Measurements from ENCODE around the gene EIF4E. TPM values are rescaled to one million over a fixed set of nuclear protein-coding genes. Genes with fewer than 3 reads are reported as not detected.

The EIF4E gene
- 197 and 208 TPM in 2 replicates for total RNA-seq (2012; rRNA removed)

- Histone ChIP-seq H3K27me3 (ENCODE audit: control insufficient read depth, insufficient read depth, low read length) (no peaks in the 10 kb centered on the region), H3K9me3 (replicated peaks; ENCODE audit: low read length) (no peaks in the 10 kb centered on the region), H3K4me2 (ENCODE audit: low read length) (peak within 1 kb of the TSS; percentile 98), H3K9ac (ENCODE audit: low read depth, low read length) (peak within 1 kb of the TSS; percentile 93), H3K36me3 (ENCODE audit: insufficient read depth, low read length) (peaks cover 9% of the 10 kb centered on the region), H3K4me3 (ENCODE audit: low read length) (peak within 1 kb of the TSS; percentile 97), H3K4me1 (ENCODE audit: control insufficient read depth, insufficient read depth, low read length) (peaks cover 26% of the 10 kb centered on the region)
Measured at GRCh38 chr4:98928505-98929340, at the start of gene EIF4E. TSS of gene EIF4E (minus strand) at chr4:98929133. CDS start at chr4:98929112, 21 bp downstream.

GRCh38 chr4:98977557-98977956, 48.6 kb upstream of the EIF4E start:
- Histone ChIP-seq H3K9ac (ENCODE audit: low read depth, low read length) (no peak overlapping the region), H3K9me3 (replicated peaks; ENCODE audit: low read length) (no peaks in the 10 kb centered on the region), H3K27me3 (ENCODE audit: control insufficient read depth, insufficient read depth, low read length) (no peaks in the 10 kb centered on the region), H3K4me3 (ENCODE audit: low read length) (no peak overlapping the region), H3K36me3 (ENCODE audit: insufficient read depth, low read length) (no peaks in the 10 kb centered on the region), H3K4me2 (ENCODE audit: low read length) (no peak overlapping the region), H3K4me1 (ENCODE audit: control insufficient read depth, insufficient read depth, low read length) (peaks cover 4% of the 10 kb centered on the region)

- Histone ChIP-seq H3K9ac (ENCODE audit: low read depth, low read length) (no peak overlapping the region), H3K4me2 (ENCODE audit: low read length) (no peak overlapping the region), H3K36me3 (ENCODE audit: insufficient read depth, low read length) (no peaks in the 10 kb centered on the region), H3K9me3 (replicated peaks; ENCODE audit: low read length) (no peaks in the 10 kb centered on the region), H3K27me3 (ENCODE audit: control insufficient read depth, insufficient read depth, low read length) (no peaks in the 10 kb centered on the region), H3K4me3 (ENCODE audit: low read length) (no peak overlapping the region), H3K4me1 (ENCODE audit: control insufficient read depth, insufficient read depth, low read length) (peaks cover 4% of the 10 kb centered on the region)
Measured at GRCh38 chr4:98976716-98977115, 47.8 kb upstream of the EIF4E start.

GRCh38 chr4:98969878-98970785, 41.2 kb upstream of the EIF4E start:
- Histone ChIP-seq H3K36me3 (ENCODE audit: insufficient read depth, low read length) (no peaks in the 10 kb centered on the region), H3K4me1 (ENCODE audit: control insufficient read depth, insufficient read depth, low read length) (no peaks in the 10 kb centered on the region), H3K27me3 (ENCODE audit: control insufficient read depth, insufficient read depth, low read length) (no peaks in the 10 kb centered on the region), H3K4me2 (ENCODE audit: low read length) (no peak overlapping the region), H3K9ac (ENCODE audit: low read depth, low read length) (no peak overlapping the region), H3K9me3 (replicated peaks; ENCODE audit: low read length) (no peaks in the 10 kb centered on the region), H3K4me3 (ENCODE audit: low read length) (no peak overlapping the region)

- H3K4me3 ChIP-seq (ENCODE audit: low read length), result no peak overlapping the region
- H3K4me2 ChIP-seq (ENCODE audit: low read length), result no peak overlapping the region
Measured at GRCh38 chr4:98967786-98968329, 38.9 kb upstream of the EIF4E start.

GRCh38 chr4:98966926-98967325, 38.0 kb upstream of the EIF4E start:
- no peaks in the 10 kb centered on the region for H3K36me3 ChIP-seq (ENCODE audit: insufficient read depth, low read length)
- no peak overlapping the region for H3K4me3 ChIP-seq (ENCODE audit: low read length)
- no peaks in the 10 kb centered on the region for H3K9me3 ChIP-seq (replicated peaks; ENCODE audit: low read length)
- H3K27me3 ChIP-seq (ENCODE audit: control insufficient read depth, insufficient read depth, low read length), result no peaks in the 10 kb centered on the region
- H3K4me2 ChIP-seq (ENCODE audit: low read length), result no peak overlapping the region
- H3K4me1 ChIP-seq (ENCODE audit: control insufficient read depth, insufficient read depth, low read length), result peaks cover 9% of the 10 kb centered on the region
- no peak overlapping the region for H3K9ac ChIP-seq (ENCODE audit: low read depth, low read length)

More at GRCh38 chr4:98967786-98968329, 38.9 kb upstream of the EIF4E start:
- Histone ChIP-seq H3K4me1 (ENCODE audit: control insufficient read depth, insufficient read depth, low read length) (peaks cover 9% of the 10 kb centered on the region), H3K36me3 (ENCODE audit: insufficient read depth, low read length) (no peaks in the 10 kb centered on the region), H3K27me3 (ENCODE audit: control insufficient read depth, insufficient read depth, low read length) (no peaks in the 10 kb centered on the region), H3K9ac (ENCODE audit: low read depth, low read length) (no peak overlapping the region), H3K9me3 (replicated peaks; ENCODE audit: low read length) (no peaks in the 10 kb centered on the region)

GRCh38 chr4:98963538-98964433, 34.9 kb upstream of the EIF4E start:
- no peak overlapping the region for H3K4me2 ChIP-seq (ENCODE audit: low read length)
- no peak overlapping the region for H3K9ac ChIP-seq (ENCODE audit: low read depth, low read length)
- H3K36me3 ChIP-seq (ENCODE audit: insufficient read depth, low read length), result no peaks in the 10 kb centered on the region
- peaks cover 9% of the 10 kb centered on the region for H3K4me1 ChIP-seq (ENCODE audit: control insufficient read depth, insufficient read depth, low read length)
- H3K27me3 ChIP-seq (ENCODE audit: control insufficient read depth, insufficient read depth, low read length), result no peaks in the 10 kb centered on the region
- no peak overlapping the region for H3K4me3 ChIP-seq (ENCODE audit: low read length)
- H3K9me3 ChIP-seq (replicated peaks; ENCODE audit: low read length), result no peaks in the 10 kb centered on the region

GRCh38 chr4:98961770-98962169, 32.8 kb upstream of the EIF4E start:
- peaks cover 9% of the 10 kb centered on the region for H3K4me1 ChIP-seq (ENCODE audit: control insufficient read depth, insufficient read depth, low read length)
- H3K27me3 ChIP-seq (ENCODE audit: control insufficient read depth, insufficient read depth, low read length), result no peaks in the 10 kb centered on the region
- no peak overlapping the region for H3K4me3 ChIP-seq (ENCODE audit: low read length)
- no peak overlapping the region for H3K9ac ChIP-seq (ENCODE audit: low read depth, low read length)
- no peak overlapping the region for H3K4me2 ChIP-seq (ENCODE audit: low read length)
- no peaks in the 10 kb centered on the region for H3K9me3 ChIP-seq (replicated peaks; ENCODE audit: low read length)
- H3K36me3 ChIP-seq (ENCODE audit: insufficient read depth, low read length), result no peaks in the 10 kb centered on the region

- no peak overlapping the region for H3K4me2 ChIP-seq (ENCODE audit: low read length)
- H3K36me3 ChIP-seq (ENCODE audit: insufficient read depth, low read length), result no peaks in the 10 kb centered on the region
- H3K4me1 ChIP-seq (ENCODE audit: control insufficient read depth, insufficient read depth, low read length), result peaks cover 8% of the 10 kb centered on the region
- no peaks in the 10 kb centered on the region for H3K9me3 ChIP-seq (replicated peaks; ENCODE audit: low read length)
- no peak overlapping the region for H3K9ac ChIP-seq (ENCODE audit: low read depth, low read length)
- H3K27me3 ChIP-seq (ENCODE audit: control insufficient read depth, insufficient read depth, low read length), result no peaks in the 10 kb centered on the region
- no peak overlapping the region for H3K4me3 ChIP-seq (ENCODE audit: low read length)
Measured at GRCh38 chr4:98959411-98959810, 30.5 kb upstream of the EIF4E start.

- H3K9ac ChIP-seq (ENCODE audit: low read depth, low read length), result no peak overlapping the region
- no peaks in the 10 kb centered on the region for H3K27me3 ChIP-seq (ENCODE audit: control insufficient read depth, insufficient read depth, low read length)
- H3K4me1 ChIP-seq (ENCODE audit: control insufficient read depth, insufficient read depth, low read length), result no peaks in the 10 kb centered on the region
- H3K9me3 ChIP-seq (replicated peaks; ENCODE audit: low read length), result no peaks in the 10 kb centered on the region
- H3K4me2 ChIP-seq (ENCODE audit: low read length), result no peak overlapping the region
- no peaks in the 10 kb centered on the region for H3K36me3 ChIP-seq (ENCODE audit: insufficient read depth, low read length)
- H3K4me3 ChIP-seq (ENCODE audit: low read length), result no peak overlapping the region
Measured at GRCh38 chr4:98958065-98958464, 29.1 kb upstream of the EIF4E start.

Measured in skeletal muscle satellite cell (primary cell).